SK-N-SH (cell line): ENCODE measurements around the gene STX1A.

Experiments used
- CTCF ChIP-seq: fragments of 200-600 bp; sonication (generic); IDR thresholded peaks from 2 replicates; pipeline ENCODE4 v1.6.1; 2017; ENCODE audit warnings: antibody characterized with exemption, mild to moderate bottlenecking, moderate library complexity
- EZH2phosphoT487 ChIP-seq: fragments of 200-600 bp; sonication (generic); IDR thresholded peaks from 2 replicates; pipeline ENCODE4 v1.6.1; 2017; ENCODE audit warnings: low read depth, mixed run types, mild to moderate bottlenecking, antibody characterized with exemption, moderate library complexity, borderline replicate concordance
- IRF3 ChIP-seq: fragments of 150-350 bp; IDR thresholded peaks from 2 replicates; pipeline ENCODE4 v1.6.1; 2016; ENCODE audit warnings: mild to moderate bottlenecking, low read depth, low read length
- POLR2AphosphoS5 ChIP-seq: IDR thresholded peaks from 2 replicates; pipeline ENCODE4 v1.6.1; 2012; ENCODE audit warnings: low read depth, low read length
- REST ChIP-seq: IDR thresholded peaks from 2 replicates; pipeline ENCODE4 v1.6.1; 2012; ENCODE audit warnings: mild to moderate bottlenecking, low read depth, low read length, moderate library complexity
- TF ChIP-seq, protein P1 (sequence below): IDR thresholded peaks from 2 replicates; pipeline ENCODE4 v1.4.0; 2012; ENCODE audit warnings: low read depth

- no peak for TF ChIP-seq CTCF
- no peak for TF ChIP-seq IRF3
- TF ChIP-seq REST, result no peak
- TF ChIP-seq EZH2phosphoT487, result no peak
- TF ChIP-seq, protein P1, sequence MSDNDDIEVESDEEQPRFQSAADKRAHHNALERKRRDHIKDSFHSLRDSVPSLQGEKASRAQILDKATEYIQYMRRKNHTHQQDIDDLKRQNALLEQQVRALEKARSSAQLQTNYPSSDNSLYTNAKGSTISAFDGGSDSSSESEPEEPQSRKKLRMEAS, result no peak
- no peak for TF ChIP-seq POLR2AphosphoS5
Observed at GRCh38 chr7:73681031-73681430, 38.4 kb downstream of the STX1A start.
